Islet precursor cell (in vitro differentiated cells): ENCODE data around the gene AIG1.
A peak's percentile ranks its signal among the peaks of the same experiment; 100 is the strongest.
"Not testable (repeated sequence)": the region's sequence is repeated elsewhere in the genome, so short reads cannot be mapped to it uniquely, and the experiment has no call there.

ENCODE experiments used
- DNase-seq: peaks from one replicate; pipeline ENCODE4 v3.0.0-alpha.2; 2018

Gene AIG1

DNA sequence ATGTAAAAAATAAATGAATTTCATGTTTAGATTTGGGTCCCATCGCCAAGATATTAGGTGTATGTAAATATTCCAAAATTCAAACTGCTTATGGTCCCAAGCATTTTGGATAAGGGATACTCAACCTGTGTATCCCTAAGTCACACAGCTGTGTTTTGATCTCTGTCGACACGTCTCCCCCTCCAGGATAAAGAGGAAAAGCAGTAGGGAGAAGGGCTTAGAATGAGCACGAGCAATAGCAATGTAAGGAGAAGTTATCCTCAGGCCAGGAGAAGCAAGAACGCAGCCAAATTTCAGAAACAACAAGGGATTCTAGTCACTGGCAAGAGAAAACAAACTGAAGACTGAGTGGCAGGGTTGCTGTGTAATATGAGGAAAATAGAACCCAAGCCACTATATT is 181.2 kb downstream of the AIG1 start:
- DNase-seq: no peak

DNA sequence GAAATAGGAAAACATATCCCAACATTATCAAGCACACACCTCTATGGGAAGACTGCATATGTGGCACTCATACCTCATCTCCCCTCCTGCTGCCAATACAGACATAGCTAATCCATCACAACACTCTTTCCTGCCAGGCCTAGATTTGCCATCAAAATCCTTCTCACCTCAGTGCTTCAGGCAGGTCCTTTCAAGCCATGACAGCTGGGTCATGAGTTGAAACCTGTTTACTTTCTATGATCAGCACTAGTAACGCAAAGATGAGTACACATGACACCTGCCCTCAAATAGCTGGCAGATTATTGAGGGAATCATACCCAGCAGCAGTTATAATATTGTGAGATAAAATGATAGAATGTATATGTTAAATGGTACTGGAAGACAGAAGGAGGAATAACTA is 183.1 kb downstream of the AIG1 start:
- DNase-seq: no peak

DNA sequence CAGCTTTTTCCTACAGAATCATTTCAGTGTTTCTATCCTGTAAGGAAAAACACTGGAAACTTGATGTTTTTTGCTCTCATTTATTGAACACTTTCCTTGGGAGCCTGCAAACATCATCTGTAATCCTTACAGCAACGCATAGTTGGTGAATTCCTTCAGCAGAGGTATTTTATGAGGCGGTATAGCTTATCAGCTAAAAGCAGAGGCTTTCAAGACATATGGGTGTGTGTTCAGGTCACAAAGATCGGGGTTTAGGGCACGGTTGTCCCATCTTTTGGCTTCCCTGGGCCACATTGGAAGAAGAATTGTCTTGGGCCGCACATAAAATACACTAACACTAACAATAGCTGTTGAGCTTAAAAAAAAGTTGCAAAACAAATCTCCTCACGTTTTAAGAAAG is 185.0 kb downstream of the AIG1 start:
- DNase-seq: no peak

DNA sequence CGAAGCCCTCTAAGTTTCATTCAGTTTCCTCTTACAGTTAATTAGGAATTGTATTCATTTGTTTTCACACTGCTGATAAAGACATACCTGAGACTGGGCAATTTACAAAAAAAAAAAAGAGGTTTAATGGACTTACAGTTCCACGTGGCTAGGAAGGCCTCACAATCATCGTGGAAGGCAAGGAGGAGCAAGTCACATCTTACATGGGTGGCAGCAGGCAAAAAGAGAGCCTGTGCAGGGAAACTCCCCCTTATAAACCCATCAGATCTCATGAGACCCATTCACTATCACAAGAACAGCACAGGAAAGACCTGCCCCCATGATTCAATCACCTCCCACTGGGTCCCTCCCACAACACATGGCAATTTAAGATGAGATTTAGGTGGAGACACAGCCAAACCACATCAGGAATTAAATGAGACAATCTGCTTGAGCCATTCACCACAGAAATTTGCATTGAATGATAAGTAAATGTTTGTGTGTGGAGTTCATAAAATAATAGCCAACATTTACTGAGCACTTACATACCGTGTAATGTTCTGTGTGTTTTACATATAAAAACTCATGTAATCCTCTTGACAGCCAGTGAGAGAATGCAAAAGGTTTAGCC is 185.6 kb downstream of the AIG1 start:
- DNase-seq: not testable (repeated sequence)

DNA sequence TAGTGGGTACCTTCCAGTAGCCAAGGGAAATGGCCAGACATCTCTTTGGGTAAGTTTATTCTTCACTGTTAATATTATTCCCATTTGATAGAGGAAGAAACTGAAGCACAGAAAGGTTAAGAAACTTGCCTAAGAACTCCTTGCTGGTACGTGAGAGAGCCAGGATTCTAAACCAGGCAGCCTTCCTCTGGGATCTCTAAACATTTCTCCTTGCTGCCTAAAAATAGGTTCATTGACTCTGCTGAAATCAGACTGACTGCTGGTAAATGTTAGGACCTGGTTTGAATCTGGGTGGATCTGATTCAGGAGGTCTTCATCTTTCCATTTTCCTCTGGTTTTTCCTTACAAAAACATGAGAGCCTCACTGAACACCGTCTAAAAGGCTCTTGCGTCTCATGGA is 186.9 kb downstream of the AIG1 start:
- no peak for DNase-seq

DNA sequence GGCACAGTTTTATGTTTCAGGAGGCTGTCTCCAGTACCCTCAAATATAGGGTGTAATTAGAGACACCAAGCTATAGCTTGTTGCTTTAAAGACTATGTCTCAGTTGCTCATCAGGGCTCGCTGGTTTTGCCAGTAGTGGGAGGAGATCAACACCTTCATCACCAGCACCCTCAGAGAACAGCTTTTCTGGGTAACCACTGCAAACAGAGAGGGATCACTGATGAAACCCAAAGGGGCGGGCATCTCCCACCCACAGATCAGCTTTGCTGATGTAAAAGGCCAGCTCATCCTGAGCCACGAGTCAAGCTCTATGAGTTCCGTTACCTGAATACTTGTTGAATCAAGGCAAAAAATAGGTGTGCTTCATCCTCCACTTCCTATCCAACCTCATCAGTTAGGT is 187.7 kb downstream of the AIG1 start:
- no peak for DNase-seq

DNA sequence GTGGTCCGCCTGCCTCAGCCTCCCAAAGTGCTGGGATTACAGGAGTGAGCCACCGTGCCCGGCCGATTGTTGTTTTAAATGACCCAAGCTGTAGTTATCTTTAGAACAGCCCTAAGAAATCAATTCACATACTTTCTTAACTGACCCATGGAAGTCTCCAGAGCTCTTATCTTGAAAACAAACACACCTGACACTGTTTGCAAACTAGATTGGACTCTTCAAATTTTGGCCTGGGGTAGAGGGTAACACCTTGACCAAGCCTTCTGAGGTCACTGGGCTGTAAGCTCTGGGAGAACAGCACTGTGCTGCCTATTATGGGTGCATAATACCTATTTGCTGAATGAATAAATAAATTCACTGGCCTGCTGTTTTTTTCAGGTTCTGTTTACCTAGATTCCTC is 190.6 kb downstream of the AIG1 start:
- DNase-seq: no peak

DNA sequence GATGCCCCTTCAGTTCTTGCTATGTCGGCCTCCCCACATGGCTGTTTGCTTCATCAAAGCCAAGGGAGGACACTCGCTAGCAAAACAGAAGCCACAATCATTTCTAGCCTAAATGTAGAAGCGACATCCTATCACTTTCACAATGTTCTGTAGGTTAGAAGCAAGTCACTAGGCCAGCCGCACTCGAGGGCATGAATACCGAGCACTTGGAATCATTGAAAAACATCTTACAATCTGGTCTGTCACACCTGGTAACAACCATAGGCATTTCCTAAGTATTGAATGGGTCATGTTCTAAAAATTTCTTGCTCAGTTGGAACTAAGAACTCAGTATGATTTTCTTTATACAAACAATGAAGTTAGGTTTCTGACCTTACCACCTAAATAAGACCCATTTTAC is 192.3 kb downstream of the AIG1 start:
- DNase-seq: no peak

DNA sequence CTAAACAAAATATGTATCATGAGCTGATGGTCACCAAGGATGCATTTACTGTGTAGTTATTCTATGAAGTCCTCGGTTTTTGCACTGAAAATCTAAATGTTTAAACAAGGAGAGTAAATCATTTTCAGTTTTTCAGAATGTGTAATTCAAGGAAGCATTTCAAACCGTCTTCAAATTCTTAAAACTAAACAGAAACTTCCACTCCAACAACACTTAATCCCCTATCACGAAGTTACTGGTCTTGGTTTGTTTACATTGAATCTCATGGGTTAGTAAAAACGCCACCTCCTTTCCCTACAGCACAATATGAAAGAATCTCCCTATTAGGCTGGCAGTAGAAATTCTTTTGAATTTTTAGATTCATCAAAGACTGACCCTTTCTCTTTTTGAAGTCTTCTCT is 192.9 kb downstream of the AIG1 start:
- DNase-seq: no peak

DNA sequence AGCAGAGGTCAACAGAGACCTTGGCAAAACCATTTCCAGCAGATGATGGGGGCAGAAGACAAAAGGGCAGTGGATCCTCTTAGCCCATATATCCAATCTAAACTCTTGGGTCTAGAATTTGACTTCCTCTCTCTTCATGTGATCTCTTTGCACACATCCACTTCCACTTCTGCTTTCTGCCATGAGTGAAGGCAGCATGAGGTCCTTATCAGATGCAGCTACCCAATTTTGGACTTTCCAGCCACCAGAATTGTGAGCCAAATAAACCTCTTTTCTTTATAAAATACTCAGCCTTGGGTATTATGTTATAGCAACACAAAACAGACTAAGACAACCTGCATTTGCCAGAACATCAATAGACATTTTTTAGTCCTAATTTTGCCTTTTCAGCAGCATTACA is 198.3 kb downstream of the AIG1 start:
- no peak for DNase-seq

DNA sequence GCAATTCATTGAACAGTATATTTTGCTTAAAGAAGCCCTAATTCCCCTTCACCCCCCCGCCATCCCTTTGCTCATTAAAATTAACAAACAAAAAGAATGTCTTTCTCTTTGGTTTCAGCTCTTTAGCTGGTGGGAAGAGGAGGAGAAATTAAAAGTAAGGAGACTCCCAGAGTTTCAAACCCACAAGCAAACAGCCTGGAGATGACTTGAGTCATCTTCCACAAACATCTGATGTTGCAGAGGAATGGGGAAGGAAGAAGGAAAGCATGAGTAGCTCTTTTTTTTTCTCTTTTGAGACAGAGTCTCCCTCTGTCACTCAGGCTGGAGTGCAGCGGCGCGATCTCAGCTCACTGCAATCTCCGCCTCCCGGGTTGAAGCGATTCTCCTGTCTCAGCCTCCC is 200.2 kb downstream of the AIG1 start:
- DNase-seq: no peak

DNA sequence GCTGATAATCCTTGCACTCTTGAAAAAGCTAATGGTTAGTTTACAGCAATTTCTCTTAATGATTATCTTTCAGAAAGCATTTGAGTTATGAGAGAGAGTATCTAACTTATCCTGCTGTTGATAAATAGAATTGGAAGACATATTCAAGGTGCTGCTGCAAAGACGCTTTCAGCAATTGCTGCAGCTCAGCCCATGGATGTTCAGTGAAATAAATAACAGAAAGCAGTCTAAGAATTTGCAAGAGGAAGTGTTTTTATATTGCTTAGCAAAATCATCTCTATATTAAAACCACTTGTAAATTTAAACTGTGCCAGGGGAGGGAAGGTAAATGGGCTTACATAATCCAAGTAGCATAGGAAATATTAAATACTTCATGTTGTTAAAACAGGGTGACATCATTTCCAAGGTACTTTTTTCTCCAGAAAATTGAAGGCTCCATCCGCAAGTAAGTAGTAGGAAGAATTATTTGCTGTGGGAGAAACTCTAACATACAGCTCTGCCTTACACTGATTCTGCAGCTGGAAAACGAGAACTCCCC is 201.3 kb downstream of the AIG1 start:
- no peak for DNase-seq

DNA sequence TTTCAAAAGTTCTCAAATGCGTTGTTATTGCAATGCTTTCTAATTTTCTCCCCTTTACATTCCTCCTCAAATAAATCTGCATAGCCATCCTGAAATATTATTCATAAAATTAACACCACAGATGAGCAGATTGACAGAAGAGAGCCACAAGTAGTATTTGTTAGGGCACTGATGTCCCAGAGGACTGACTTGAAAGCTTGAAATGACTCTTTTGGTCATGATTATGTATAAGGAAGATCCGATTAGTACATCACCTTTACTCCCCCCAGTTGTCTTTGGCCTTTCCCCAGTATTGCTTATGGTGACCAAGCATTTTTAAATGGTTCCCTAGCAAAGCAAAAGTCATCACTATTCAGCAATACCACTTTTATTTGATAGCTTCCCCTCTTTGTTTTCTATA is 202.2 kb downstream of the AIG1 start:
- DNase-seq: no peak

DNA sequence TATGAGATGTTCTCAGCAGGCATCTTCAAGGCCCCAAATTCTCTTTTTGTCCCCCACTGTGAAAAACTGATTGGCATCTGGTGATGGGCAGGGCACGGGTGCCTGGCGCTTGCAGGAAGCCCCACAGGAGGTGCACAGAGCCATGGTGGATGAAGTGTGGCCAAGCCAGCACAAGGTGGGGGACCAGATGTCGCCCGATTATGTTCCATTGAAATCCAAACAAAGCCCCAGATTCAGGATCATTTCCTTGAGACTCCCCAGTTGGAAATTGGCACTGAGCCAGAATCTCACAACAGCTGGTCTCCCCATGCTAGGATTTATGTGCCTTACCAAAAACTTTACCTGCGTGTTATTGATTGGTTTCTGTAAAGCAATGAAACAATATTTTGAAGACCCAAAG is 203.7 kb downstream of the AIG1 start:
- DNase-seq: no peak

DNA sequence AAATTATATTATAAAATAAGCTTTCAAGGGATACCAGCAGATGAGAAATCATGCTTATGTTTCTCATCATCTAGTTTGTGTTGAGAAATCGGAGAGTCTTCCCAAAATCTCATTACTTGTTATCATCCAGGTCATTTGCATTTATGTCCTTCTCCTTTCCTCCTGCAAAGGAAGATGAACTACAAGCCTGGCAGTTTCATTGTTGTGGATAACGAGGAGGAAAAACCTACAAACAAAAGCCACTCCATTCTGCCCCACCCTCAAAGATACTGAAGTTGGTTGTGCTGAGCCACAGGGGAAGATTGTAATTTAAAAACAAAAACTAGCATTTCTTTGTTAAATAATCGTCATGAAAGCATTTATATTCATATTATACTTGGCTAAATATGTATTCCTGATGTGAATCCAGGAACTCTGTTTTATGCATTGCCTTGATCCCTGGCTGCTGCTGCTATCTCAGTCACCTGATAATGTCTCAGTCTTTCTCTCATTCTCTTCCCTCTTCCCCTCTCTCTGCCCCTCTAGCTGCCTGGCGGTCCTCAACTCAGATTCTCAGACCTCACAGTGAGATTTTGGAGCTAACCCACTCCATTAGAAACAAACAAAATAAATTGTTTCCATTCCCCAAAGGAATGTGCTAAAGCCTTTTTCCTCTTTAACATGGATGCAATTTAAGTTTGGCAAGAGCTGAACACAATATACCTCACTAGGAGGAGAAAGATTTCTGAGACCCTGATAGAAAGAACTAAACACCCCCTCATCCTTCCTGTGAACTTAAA is 204.5 kb downstream of the AIG1 start:
- DNase-seq: no peak

DNA sequence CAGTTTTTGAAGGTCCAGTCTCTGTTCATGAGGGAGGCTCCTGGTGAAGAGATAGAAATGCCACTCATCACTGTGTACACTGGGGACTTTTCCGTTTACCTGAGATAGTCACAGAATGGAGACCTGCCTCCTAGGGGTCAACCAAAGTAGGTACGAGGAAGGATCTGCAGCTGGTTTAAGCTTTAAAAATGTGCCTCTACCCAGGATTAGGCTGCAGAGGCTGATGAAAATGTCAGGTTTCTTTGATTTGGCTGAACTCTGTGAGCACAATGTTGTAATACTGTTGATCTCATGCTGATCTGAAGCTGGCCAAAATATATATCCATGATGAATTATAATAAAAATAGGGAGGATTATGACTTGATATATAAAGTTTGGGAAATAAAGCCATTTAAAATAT is 207.1 kb downstream of the AIG1 start:
- DNase-seq: no peak

DNA sequence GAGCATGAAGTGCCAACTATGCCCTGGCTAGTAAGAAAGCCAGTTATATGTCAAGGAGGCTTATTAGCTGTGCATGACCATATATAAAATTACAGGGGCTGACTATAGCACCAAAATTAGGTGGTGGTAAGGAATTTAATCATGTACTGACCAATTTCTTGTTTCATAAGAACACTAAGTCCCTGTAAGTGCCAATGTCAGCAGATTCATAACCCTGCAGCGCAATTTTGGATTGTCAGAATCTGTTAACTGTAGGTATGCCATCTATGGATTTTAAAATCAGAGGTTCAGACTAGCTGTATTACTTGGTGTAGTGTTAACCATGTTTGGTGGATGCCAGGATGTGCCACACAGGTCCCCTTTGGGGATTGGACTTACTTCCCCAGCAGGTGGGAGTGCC is 207.8 kb downstream of the AIG1 start:
- no peak for DNase-seq

DNA sequence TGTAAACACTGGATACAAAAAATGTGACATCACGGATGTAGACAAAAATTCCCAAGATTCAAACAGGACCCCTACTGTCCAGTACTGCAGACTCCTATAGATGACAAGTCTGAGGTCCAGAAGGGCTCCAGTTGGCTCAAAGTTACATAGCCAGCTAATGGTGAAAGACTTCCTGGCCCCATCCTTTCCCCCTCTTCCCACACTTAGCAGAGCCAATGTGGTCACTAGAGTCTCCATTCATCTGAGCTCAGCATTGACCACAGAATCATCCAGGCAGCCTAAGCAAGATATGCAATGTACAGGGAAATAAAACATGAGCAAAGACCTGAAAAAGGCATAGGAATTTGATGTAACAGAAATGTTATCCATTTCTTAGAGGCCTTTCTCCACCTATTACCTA is 209.3 kb downstream of the AIG1 start:
- no peak for DNase-seq

DNA sequence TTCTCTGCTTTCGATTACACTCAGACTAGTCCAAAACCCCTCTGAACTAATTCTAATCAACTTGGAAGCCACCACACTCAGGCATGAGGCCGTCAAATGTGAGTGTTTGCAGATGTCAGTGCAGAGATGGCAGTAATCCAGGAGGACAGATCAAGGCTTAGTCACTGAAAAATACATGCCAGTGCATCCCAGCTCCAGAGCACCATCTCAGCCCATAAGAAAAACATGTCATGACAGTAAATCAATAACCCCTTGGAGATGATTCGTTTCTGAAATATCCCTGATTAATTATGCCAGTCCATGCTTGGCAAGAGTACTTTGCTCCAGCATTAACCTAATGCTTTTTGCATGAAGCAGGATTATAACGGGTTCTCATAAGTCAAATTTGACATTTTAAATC is 210.3 kb downstream of the AIG1 start:
- no peak for DNase-seq

DNA sequence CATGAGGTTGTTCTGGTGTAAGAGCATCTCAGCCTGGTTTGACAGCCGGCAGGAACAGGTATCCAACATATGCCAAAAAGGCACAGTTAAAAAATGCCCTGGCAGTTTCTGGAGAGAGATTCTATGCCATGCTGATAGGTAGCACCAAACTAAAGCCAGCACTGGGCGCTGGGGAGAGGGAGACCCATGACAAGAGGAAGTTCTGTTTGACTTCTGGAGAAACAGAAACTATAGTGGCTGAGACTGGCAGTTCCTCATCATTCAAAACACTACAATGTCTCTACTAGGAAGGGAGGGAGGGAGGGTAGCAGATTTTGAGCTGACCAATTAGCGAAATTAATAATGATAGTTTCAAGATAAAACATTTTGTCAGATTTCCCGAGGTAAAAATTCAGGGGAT is 215.7 kb downstream of the AIG1 start:
- no peak for DNase-seq

DNA sequence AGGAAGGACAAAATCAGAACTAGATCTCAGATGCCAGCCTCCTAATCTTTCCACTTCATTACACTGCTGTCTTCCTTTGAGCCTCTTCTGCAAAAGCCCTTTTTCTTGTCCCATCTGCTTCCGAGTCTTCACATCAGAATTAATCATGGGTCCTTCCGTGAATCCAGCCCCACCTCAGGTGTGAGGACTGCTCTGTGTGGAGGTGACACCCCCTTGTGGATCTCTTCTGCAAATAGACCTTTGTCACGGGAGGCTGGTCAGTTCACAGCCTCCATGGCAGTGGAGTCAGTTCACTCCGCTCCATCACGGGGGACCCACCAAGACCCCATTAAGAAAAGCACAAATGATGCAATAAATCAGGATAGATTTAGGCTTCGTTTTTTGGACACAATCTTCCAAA is 218.7 kb downstream of the AIG1 start:
- peak; percentile 62 for DNase-seq

DNA sequence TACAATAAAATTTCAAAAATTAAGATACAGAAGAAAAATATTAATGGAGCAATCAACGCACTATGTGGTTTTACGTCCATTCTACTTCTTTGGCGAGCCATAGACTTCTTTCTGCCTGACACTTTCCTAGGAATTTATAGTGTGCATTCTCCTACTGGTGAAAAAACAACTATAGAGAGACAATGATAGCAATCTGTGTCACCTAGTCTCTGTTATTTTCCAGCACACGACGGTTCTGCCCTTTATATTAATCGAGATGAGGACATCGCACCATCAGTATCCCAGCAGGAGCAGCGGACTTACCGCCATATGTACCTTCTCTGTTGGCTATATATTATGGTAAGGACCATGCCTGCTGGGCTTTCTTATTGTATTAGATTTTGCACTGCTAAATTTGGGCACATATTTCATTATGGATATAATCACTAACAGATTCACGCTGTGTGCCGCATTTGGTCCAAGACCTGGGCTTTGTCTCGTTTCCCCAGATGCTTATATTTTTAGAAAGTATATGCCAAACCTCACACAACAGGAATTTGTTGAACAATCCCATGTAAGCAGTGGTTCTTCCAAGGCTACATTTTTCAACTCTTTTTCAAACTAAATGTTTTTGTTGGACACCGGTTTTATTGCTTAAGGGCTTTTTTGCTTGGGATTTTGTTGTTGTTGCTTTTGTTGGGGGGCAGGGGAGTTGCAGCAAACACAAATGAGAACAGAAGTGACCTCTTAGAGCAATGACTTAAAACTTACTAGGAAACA is 223.4 kb downstream of the AIG1 start:
- no peak for DNase-seq

DNA sequence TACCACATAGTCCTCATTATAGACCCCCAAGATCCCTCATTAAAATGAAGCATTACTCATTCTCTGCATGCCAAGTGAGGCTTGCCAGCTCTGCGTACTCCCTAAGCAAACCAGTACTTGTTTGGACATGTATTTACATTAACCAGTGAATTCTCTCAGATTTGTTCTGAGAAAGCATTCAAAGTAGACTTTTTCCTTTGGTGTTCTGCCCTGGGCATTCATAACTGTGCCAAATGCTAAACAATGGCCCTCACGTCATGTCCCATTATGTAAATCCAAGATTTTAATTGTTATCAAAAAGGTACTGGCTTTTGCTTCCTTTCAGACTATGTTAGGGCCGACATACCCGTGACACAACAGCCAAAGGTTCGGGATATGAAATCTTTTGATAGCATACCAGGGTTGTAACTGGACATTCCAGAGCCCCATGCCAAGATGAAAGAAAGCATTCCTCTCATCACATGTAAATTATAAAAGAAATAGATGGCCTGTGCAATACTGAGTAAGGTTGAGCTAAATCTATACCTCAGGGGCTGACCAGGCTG is 225.6 kb downstream of the AIG1 start:
- no peak for DNase-seq

DNA sequence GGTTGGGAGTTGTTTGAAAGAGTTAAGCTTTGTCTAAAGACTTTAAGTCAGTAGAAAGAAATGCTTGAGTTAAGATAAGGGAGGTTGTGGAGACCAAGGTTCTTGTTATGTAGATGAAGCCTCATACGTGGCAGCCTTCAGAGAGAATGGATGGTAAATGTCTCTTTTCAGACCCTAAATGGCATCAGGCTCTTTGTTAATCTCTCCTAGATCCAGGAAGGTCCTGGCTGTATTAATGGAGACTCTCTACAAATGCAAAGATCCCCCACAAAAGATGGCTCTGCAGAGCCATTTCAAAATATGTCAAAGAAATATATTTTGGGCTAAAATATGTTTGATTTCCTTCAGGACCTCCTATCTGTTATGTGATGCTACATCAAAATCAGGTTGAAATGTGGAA is 228.2 kb downstream of the AIG1 start:
- no peak for DNase-seq
